CD4-positive, alpha-beta T cell (primary cell): ENCODE data around the gene TPH1. TPM values are rescaled to one million over a fixed set of nuclear protein-coding genes. Genes with fewer than 3 reads are reported as not detected.
A peak's percentile ranks its signal among the peaks of the same experiment; 100 is the strongest.

Experiments
- ATAC-seq: fragments of 200-7000 bp; cut with Tn5 transposase; one replicate; pipeline ENCODE4 v1.10.0; 2022; ENCODE audit warnings: mild to moderate bottlenecking; ENCODE audit not compliant: poor library complexity
- CTCF ChIA-PET: fragments of 350-600 bp; sonication (Branson Sonifier 250); formaldehyde crosslinking; loops from one replicate; lab custom pipeline; 2021; ENCODE audit warnings: antibody characterized with exemption, inconsistent platforms; lab: Charles Lee
- POLR2A ChIA-PET: fragments of 350-600 bp; sonication (Branson Sonifier 250); formaldehyde crosslinking; loops from one replicate; lab custom pipeline; 2021; ENCODE audit warnings: antibody characterized with exemption, inconsistent platforms; lab: Charles Lee
- DNase-seq, 14 experiments: peaks; one replicate each; pipeline ENCODE4 v3.0.0-alpha.2; 2013 to 2020; ENCODE audit warnings: mixed read lengths in 2 of 14
- H3K27ac ChIP-seq, 2 donors: one replicate each; pipeline versions ENCODE4 v1.5.1 to v1.7.0; 2013; ENCODE audit warnings: low read length in 2 of 2, low read depth in 1 of 2, mild to moderate bottlenecking in 1 of 2
- H3K27me3 ChIP-seq, 2 experiments: 1 replicate in 1 of 2; 2 replicates in 1 of 2; pipeline versions ENCODE4 v1.6.1 to v1.7.0; 2013; ENCODE audit warnings: low read length in 2 of 2, control low read depth in 1 of 2, mild to moderate bottlenecking in 1 of 2, moderate library complexity in 1 of 2; ENCODE audit not compliant: insufficient read depth in 2 of 2, control insufficient read depth in 1 of 2
- H3K36me3 ChIP-seq: one replicate; pipeline ENCODE4 v1.6.1; 2013; ENCODE audit warnings: low read length, control low read depth; ENCODE audit not compliant: insufficient read depth
- H3K4me1 ChIP-seq: one replicate; pipeline ENCODE4 v1.6.1; 2013; ENCODE audit warnings: low read length, control low read depth; ENCODE audit not compliant: insufficient read depth
- H3K4me3 ChIP-seq: one replicate; pipeline ENCODE4 v1.5.1; 2013; ENCODE audit warnings: mild to moderate bottlenecking, low read length, moderate library complexity
- H3K9me3 ChIP-seq, 2 experiments: 1 replicate in 1 of 2; 2 replicates in 1 of 2; pipeline versions ENCODE4 v1.6.1 to v1.7.0; 2013; ENCODE audit warnings: low read length in 2 of 2, mild to moderate bottlenecking in 2 of 2, control low read depth in 1 of 2, moderate library complexity in 1 of 2; ENCODE audit not compliant: control insufficient read depth in 1 of 2, insufficient read depth in 1 of 2
- H3K27ac Mint-ChIP-seq: one replicate; pipeline ENCODE4 v1.8.0; 2020; ENCODE audit warnings: mixed read lengths
- H3K27me3 Mint-ChIP-seq: one replicate; pipeline ENCODE4 v1.8.0; 2021; ENCODE audit warnings: mixed read lengths
- H3K36me3 Mint-ChIP-seq: one replicate; pipeline ENCODE4 v1.8.0; 2021; ENCODE audit warnings: low read depth, mixed read lengths
- H3K4me1 Mint-ChIP-seq: one replicate; pipeline ENCODE4 v1.8.0; 2021; ENCODE audit warnings: low read depth, mixed read lengths
- H3K4me3 Mint-ChIP-seq: one replicate; pipeline ENCODE4 v1.8.0; 2020; ENCODE audit warnings: mild to moderate bottlenecking, mixed read lengths
- H3K9me3 Mint-ChIP-seq: one replicate; pipeline ENCODE4 v1.8.0; 2020; ENCODE audit warnings: mixed read lengths
- intact Hi-C, 2 experiments: fragments of 100-400 bp; cut with DNase I in 1 of 2; cut with micrococcal nuclease in 1 of 2; formaldehyde crosslinking; loops; one replicate each; pipeline versions ENCODE4 v1.15.1 to v1.9.0; 2023 to 2025; cut with DNase I, micrococcal nuclease
- total RNA-seq, 174 experiments: library from RNA in 2 of 174; stranded (reverse) in 2 of 174; gene quantifications; one replicate each; pipeline ENCODE4 v1.2.3 and lab custom pipeline; 2021 to 2026
- TF ChIP-seq, protein P1 (sequence below): fragments of 200-600 bp; IDR thresholded peaks from one replicate; pipeline ENCODE4 v1.8.0; 2022; ENCODE audit warnings: antibody characterized with exemption, mild to moderate bottlenecking

The TPH1 gene
- total RNA-seq, 2 experiments from 2014 or later, result 1.1 to 1.5 TPM

GRCh38 chr11:18011633-18012032, 34.4 kb downstream of the TPH1 start:
- intact Hi-C loops, result loop anchor here (2.0 to 10.0 kb wide), 9 partner anchors 95 to 1277 kb away; partner anchors contain the start of genes GTF2H1 (in 2 of the 2), HPS5 (in 2 of the 2), C11orf58 (in 1 of the 2) and PIK3C2A (in 1 of the 2)
- POLR2A ChIA-PET, result interaction anchor here (2.8 kb wide), 1 partner anchor 622 kb away, joined by 6 read pairs; the partner anchor contains the start of gene SPTY2D1
- Histone ChIP-seq H3K9me3 (no peaks in the 10 kb centered on the region), H3K4me3 (no peak overlapping the region), H3K27me3 (no peaks in the 10 kb centered on the region), H3K27ac (peak overlapping the region in 1 of 2 donors; percentile 75), H3K4me1 (peaks cover 22% of the 10 kb centered on the region), H3K36me3 (peaks cover 2% of the 10 kb centered on the region)
- DNase-seq (peak in 1 of 14 experiments; percentile 7), ATAC-seq (no peak)
- peaks cover 23% of the 10 kb centered on the region for H3K36me3 Mint-ChIP-seq
- no peaks in the 10 kb centered on the region for H3K27me3 Mint-ChIP-seq
- TF ChIP-seq, protein P1, sequence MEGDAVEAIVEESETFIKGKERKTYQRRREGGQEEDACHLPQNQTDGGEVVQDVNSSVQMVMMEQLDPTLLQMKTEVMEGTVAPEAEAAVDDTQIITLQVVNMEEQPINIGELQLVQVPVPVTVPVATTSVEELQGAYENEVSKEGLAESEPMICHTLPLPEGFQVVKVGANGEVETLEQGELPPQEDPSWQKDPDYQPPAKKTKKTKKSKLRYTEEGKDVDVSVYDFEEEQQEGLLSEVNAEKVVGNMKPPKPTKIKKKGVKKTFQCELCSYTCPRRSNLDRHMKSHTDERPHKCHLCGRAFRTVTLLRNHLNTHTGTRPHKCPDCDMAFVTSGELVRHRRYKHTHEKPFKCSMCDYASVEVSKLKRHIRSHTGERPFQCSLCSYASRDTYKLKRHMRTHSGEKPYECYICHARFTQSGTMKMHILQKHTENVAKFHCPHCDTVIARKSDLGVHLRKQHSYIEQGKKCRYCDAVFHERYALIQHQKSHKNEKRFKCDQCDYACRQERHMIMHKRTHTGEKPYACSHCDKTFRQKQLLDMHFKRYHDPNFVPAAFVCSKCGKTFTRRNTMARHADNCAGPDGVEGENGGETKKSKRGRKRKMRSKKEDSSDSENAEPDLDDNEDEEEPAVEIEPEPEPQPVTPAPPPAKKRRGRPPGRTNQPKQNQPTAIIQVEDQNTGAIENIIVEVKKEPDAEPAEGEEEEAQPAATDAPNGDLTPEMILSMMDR, result no peak
- peak overlapping the region; percentile 98 for H3K4me3 Mint-ChIP-seq
- no peaks in the 10 kb centered on the region for H3K9me3 Mint-ChIP-seq
- peaks cover 33% of the 10 kb centered on the region for H3K4me1 Mint-ChIP-seq
- H3K27ac Mint-ChIP-seq, result peak overlapping the region; percentile 92
- CTCF ChIA-PET, result interaction anchor here (0.6 kb wide), 1 partner anchor 299 kb away, joined by 3 read pairs; no protein-coding TSS in a partner anchor

DNA sequence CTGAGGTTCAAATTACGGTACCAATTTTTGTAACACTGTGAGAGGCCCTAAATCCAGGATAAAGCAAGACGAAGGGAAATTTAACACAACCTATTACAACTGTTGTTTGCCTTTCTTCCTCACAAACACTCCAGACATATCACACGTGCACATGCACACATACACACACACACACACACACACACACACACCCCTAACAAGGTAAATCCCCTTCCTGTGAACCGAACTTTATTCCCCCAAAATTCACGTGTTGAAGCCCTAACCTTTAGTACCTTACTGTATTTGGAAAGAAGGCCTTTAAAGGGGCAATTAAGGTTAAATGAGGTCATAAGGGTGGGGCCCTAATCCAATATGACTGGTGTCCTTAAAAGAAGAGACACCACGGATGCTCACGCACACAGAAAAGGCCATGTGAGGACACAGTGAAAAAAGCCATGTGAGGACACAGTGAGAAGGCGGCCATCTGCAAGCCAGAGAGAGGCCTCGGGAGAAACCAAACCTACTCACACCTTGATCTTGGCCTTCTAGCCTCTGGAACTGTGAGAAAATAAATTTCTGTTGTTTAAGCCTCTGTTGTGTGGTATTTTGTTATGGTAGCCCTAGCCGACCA, 35.0 kb downstream of the TPH1 start:
- intact Hi-C loops, result loop anchor here (1.0 to 10.0 kb wide), 10 partner anchors 95 to 1276 kb away; partner anchors contain the start of genes GTF2H1 (in 2 of the 2), HPS5 (in 2 of the 2), SAAL1 (in 2 of the 2) and C11orf58 (in 1 of the 2)
- DNase-seq, result peak in 3 of 14 experiments; percentile 8 to 57 (median 39)
- Histone ChIP-seq H3K9me3 (no peaks in the 10 kb centered on the region), H3K27me3 (no peaks in the 10 kb centered on the region), H3K4me1 (peaks cover 22% of the 10 kb centered on the region), H3K27ac (peak overlapping the region; percentile 20 to 24), H3K36me3 (peaks cover 7% of the 10 kb centered on the region), H3K4me3 (no peak overlapping the region)
- CTCF ChIA-PET, result interaction anchor here (1.5 kb wide), 1 partner anchor 92 kb away, joined by 5 read pairs; no protein-coding TSS in a partner anchor
- TF ChIP-seq, protein P1, result no peak
- H3K4me1 Mint-ChIP-seq, result peaks cover 33% of the 10 kb centered on the region
- H3K36me3 Mint-ChIP-seq, result peaks cover 28% of the 10 kb centered on the region
- peak overlapping the region; percentile 92 for H3K27ac Mint-ChIP-seq
- no peaks in the 10 kb centered on the region for H3K9me3 Mint-ChIP-seq
- ATAC-seq, result no peak
- no peaks in the 10 kb centered on the region for H3K27me3 Mint-ChIP-seq
- POLR2A ChIA-PET, result no interaction called here
- H3K4me3 Mint-ChIP-seq, result peak overlapping the region; percentile 98

- no peaks in the 10 kb centered on the region for H3K27me3 ChIP-seq
- H3K36me3 ChIP-seq, result peaks cover 11% of the 10 kb centered on the region
- H3K9me3 ChIP-seq, result no peaks in the 10 kb centered on the region
- CTCF ChIA-PET, result interaction anchor here (1.0 to 2.1 kb wide), 4 partner anchors 28 to 105 kb away, joined by 3 to 14 read pairs (median 4); partner anchors contain the start of gene SAAL1
- POLR2A ChIA-PET, result interaction anchor here (1.4 to 1.5 kb wide), 2 partner anchors 93 to 96 kb away, joined by 6 to 9 read pairs; partner anchors contain the start of gene SAAL1
- Mint-ChIP-seq H3K4me1 (peaks cover 33% of the 10 kb centered on the region), H3K9me3 (no peaks in the 10 kb centered on the region), H3K4me3 (peak overlapping the region; percentile 17), H3K36me3 (peaks cover 37% of the 10 kb centered on the region), H3K27me3 (no peaks in the 10 kb centered on the region), H3K27ac (peak overlapping the region; percentile 92)
- intact Hi-C loops, result loop anchor here (1.0 to 10.0 kb wide), 10 partner anchors 96 to 1275 kb away; partner anchors contain the start of genes GTF2H1 (in 2 of the 2), HPS5 (in 2 of the 2), SAAL1 (in 2 of the 2) and C11orf58 (in 1 of the 2)
- H3K27ac ChIP-seq, result peak overlapping the region in 1 of 2 donors; percentile 24
- TF ChIP-seq, protein P1, result peak; percentile 37
- peaks cover 22% of the 10 kb centered on the region for H3K4me1 ChIP-seq
- no peak overlapping the region for H3K4me3 ChIP-seq
- ATAC-seq, result no peak
- peak in 4 of 14 experiments; percentile 17 to 65 (median 38) for DNase-seq
These were observed 35.9 kb downstream of the TPH1 start for GRCh38 chr11:18010121-18010670.
